ENCODE results near the gene FBXO17.

Gene FBXO17

GRCh38 chr19:38915329-38916321, 59.9 kb downstream of the FBXO17 start:
- DNase-seq (ENCODE audit: low read depth in 2 of 2), result no peak

- no peak for DNase-seq (ENCODE audit: low read depth in 2 of 2)
Observed at GRCh38 chr19:38913958-38914357, 61.6 kb downstream of the FBXO17 start.

- no peak for DNase-seq (ENCODE audit: low read depth in 2 of 2)
Observed at GRCh38 chr19:38912600-38913514, 62.7 kb downstream of the FBXO17 start.

GRCh38 chr19:38911388-38912001, 64.0 kb downstream of the FBXO17 start:
- DNase-seq (ENCODE audit: low read depth in 2 of 2), result no peak

GRCh38 chr19:38910488-38910887, 65.1 kb downstream of the FBXO17 start:
- DNase-seq (ENCODE audit: low read depth in 2 of 2), result no peak

- no peak for DNase-seq (ENCODE audit: low read depth in 2 of 2)
Observed at GRCh38 chr19:38908911-38909310, 66.6 kb downstream of the FBXO17 start.

DNA sequence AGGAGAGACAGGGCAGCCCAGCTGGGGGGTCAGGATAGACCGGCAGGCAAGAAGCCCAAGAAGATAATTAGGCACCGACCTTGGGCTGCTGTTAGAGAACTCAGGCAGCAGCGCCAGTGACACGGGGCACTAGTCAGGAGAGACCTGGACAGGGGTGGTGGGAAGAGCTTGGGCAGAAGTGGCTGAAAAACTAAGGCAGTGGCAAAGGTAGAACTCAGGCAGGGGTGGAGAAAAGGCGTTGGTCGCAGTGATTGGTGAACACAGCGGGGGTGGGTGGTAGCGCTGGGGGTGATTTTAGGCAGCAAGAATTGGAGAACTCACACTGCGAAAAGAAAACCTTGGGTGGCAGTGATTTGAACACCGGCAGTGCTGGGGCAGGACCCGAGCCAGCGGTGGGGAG, 67.9 kb downstream of the FBXO17 start:
- no peak for DNase-seq (ENCODE audit: low read depth in 2 of 2)

DNA sequence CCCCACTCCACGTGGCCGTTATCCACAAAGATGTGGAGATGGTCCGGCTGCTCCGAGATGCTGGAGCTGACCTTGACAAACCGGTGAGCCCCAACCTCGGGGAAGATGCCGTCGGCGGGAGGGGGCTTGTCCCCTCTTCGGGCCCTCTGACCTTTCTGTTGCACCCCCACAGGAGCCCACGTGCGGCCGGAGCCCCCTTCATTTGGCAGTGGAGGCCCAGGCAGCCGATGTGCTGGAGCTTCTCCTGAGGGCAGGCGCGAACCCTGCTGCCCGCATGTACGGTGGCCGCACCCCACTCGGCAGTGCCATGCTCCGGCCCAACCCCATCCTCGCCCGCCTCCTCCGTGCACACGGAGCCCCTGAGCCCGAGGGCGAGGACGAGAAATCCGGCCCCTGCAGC, 68.3 kb downstream of the FBXO17 start:
- no peak for DNase-seq (ENCODE audit: low read depth in 2 of 2)

GRCh38 chr19:38905620-38906019, 69.9 kb downstream of the FBXO17 start:
- no peak for DNase-seq (ENCODE audit: low read depth in 2 of 2)

DNA sequence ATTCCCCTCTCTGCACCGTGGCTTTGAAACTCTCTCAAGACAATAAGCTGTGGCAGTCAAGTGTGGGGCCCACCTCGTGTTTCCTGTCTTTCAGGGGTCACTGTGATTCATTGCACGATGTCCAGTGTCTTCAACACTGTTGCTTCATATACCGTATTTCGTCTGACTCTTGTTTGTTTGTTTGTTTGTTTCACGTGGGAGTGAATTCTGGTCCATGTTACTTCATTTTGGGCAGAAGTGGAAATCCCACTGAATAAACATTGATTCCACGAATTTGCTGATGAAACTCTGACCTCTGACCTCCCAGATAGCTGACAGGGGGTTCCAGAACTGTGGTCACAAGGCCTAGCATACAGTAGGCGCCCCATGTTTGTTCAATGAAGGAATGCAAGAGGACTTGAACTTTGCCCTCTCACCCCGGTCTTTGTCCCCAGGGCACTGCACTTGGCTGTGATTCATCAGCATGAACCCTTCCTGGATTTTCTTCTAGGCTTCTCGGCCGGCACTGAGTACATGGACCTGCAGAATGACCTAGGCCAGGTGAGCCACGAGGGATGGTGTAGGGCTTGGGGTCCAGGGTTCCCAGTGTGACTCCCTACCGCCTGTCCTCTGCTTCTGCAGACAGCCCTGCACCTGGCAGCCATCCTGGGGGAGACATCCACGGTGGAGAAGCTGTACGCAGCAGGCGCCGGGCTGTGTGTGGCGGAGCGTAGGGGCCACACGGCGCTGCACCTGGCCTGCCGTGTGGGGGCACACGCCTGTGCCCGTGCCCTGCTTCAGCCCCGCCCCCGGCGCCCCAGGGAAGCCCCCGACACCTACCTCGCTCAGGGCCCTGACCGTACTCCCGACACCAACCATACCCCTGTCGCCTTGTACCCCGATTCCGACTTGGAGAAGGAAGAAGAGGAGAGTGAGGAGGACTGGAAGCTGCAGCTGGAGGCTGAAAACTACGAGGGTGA, 70.7 kb downstream of the FBXO17 start:
- no peak for DNase-seq (ENCODE audit: low read depth in 2 of 2)

- DNase-seq (ENCODE audit: low read depth in 2 of 2), result no peak
Observed at GRCh38 chr19:38901683-38902082, 73.9 kb downstream of the FBXO17 start.

DNA sequence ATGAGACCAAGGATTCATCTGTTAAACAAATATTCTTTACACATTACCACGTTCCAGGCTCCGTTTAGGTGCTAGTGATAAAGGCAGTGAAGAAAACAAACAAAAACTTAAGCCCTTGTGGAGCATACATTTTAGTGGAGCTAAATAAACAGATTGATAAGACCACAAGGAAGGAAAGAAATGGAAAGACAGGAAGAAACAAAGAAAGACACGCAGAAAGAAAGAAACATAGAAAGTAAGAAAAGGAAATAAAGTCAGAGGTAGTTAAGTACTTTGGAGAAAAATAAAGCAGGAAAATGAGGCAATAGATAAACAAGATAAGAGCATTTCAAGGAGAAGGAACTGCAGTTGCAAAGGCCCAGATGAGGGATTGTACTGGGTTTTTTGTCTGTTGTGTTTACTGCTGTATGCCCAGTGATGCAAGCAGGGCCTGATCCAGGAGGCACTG, 74.8 kb downstream of the FBXO17 start:
- DNase-seq (ENCODE audit: low read depth in 2 of 2), result no peak

DNA sequence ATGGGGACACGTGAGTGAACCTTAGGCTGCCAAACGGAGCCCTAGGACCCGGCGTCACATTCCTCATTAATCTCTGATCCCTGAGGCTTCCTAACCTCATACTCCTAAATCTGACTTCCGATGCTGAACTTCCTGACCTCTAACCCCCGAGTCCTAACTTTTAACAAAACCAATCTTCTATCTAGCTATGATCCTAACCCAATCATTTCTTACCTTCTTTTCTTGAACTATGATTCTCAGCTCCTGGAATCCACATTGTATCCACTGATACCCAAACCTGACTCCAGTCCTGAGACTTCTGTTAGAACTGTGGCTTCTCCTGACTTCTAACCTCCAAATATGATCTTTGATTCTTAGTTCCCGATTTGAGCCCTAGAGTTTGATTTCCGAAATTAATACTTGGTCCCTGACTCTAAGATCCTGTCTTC, 75.3 kb downstream of the FBXO17 start:
- DNase-seq (ENCODE audit: low read depth in 2 of 2), result no peak

- DNase-seq (ENCODE audit: low read depth in 2 of 2), result peak; percentile 99
Observed at GRCh38 chr19:38899447-38900201, 75.9 kb downstream of the FBXO17 start, which contains the start of the genes NFKBIB and SIRT2. Gene NFKBIB, plus strand, starts transcription at chr19:38899969. Its CDS starts 64 bp downstream, at chr19:38900033. Gene SIRT2, minus strand, starts transcription at chr19:38899618. Its CDS starts 97 bp downstream, at chr19:38899521.

DNA sequence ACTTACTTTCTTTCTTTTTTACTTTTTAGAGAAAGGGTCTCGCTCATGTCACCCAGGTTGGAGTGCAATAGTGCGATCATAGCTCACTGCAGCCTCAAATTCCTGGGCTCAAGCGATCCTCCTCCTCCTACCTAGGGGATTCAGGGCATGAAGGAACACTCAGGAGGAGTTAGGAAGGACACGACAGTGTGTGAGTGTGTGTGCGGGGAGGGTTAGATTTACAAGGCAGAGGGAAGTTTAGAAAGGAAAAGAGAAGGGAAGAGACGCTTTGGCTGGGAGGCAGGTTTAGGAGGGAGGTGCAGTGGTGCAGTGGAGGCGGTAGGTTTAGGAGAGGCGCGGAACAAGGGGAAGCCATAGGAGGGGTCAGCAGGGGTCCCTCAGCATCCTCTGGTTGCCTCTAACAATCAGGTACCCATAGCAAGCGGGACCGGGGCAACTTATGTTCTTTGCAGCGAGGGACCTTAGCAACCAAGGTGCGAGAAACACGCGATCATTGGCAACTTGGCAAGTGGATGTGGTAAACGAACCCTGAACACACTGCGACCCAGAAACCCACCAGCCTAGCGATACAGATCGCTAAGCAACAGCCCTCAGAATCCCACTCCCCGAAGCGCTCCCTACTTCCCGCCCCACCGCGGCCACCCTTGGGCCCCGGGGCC, 76.6 kb downstream of the FBXO17 start:
- no peak for DNase-seq (ENCODE audit: low read depth in 2 of 2)

- no peak for DNase-seq (ENCODE audit: low read depth in 2 of 2)
Observed at GRCh38 chr19:38894968-38895367, 80.6 kb downstream of the FBXO17 start.

DNA sequence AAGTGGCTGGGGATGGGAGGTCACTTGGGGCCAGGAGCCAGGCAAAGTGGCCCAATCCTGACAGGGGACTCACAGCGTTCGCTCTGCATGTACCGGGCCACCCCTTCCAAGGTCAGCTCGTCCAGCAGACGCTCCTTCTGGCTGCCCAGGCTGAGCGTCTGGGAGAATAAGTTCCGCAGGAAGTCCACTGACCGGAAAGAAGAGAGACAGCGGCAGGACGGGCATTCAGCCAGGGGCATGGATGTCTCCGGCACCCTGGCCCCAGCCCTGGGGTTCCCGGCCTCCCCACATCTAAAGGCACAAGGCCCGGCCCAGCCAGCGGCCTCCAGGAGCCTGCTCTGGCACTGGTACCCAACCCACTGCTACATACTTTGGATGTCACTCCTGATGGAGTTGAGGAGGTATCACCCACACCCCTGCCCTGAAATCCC, 82.2 kb downstream of the FBXO17 start:
- no peak for DNase-seq (ENCODE audit: low read depth in 2 of 2)

DNA sequence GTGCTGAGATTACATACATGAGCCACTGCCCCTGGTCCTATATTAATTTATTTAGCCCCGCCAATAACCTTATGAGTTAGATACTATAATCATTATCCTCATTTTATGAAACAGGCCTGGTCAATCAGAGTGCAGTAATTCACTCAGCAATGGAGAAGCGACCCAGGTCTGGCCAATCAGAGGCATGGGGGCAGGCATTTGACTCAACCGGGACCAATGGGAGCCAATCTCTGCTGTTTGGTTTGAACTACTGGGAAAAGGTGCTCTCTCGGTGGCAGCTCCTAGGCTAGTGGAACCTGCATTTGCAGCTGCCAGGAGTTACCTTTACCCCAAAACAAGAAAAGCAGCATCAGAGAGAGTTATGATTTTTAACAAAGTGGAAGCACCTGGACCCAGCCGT, 82.7 kb downstream of the FBXO17 start:
- no peak for DNase-seq (ENCODE audit: low read depth in 2 of 2)

GRCh38 chr19:38891771-38892170, 83.8 kb downstream of the FBXO17 start:
- no peak for DNase-seq (ENCODE audit: low read depth in 2 of 2)
